MCF 10A (cell line): ENCODE results near the gene HDAC7. TPM values are rescaled to one million over a fixed set of nuclear protein-coding genes. Genes with fewer than 3 reads are reported as not detected.

Experiments used
- BruUV-seq: library from RNA; stranded (reverse); fragments of 400-500 nt; replicated peaks from 2 replicates; lab custom pipeline; 2021; lab: Mats Ljungman, UMichigan
- CTCF ChIA-PET: fragments of 300-600 bp; sonication (Branson Sonifier 250); formaldehyde crosslinking; extraction: SDS; loops from one replicate; lab custom pipeline; 2021; ENCODE audit warnings: antibody characterized with exemption, inconsistent platforms; lab: Yijun Ruan, JAX
- POLR2A ChIA-PET: fragments of 300-600, 350-650 bp; sonication (Branson Sonifier 250); formaldehyde crosslinking; extraction: SDS; loops from one replicate; lab custom pipeline; 2020; ENCODE audit warnings: antibody characterized with exemption, inconsistent platforms; lab: Yijun Ruan, JAX
- DNase-seq: peaks from one replicate; pipeline ENCODE4 v3.0.0-alpha.2; 2018; ENCODE audit not compliant: unreplicated experiment
- H3K27ac Mint-ChIP-seq: one replicate; pipeline ENCODE4 v1.8.0; 2022; ENCODE audit warnings: mild to moderate bottlenecking, low read depth, mixed read lengths; ENCODE audit not compliant: unreplicated experiment
- H3K27me3 Mint-ChIP-seq: one replicate; pipeline ENCODE4 v1.8.0; 2022; ENCODE audit warnings: mixed read lengths; ENCODE audit not compliant: insufficient read depth, unreplicated experiment
- H3K36me3 Mint-ChIP-seq: one replicate; pipeline ENCODE4 v1.8.0; 2022; ENCODE audit warnings: mild to moderate bottlenecking, moderate library complexity, mixed read lengths; ENCODE audit not compliant: insufficient read depth, unreplicated experiment
- H3K4me1 Mint-ChIP-seq: one replicate; pipeline ENCODE4 v1.8.0; 2022; ENCODE audit warnings: mixed read lengths; ENCODE audit not compliant: insufficient read depth, unreplicated experiment
- H3K4me3 Mint-ChIP-seq: one replicate; pipeline ENCODE4 v1.8.0; 2022; ENCODE audit warnings: mild to moderate bottlenecking, moderate library complexity, mixed read lengths; ENCODE audit not compliant: unreplicated experiment
- H3K9me3 Mint-ChIP-seq: one replicate; pipeline ENCODE4 v1.8.0; 2022; ENCODE audit warnings: mixed read lengths; ENCODE audit not compliant: unreplicated experiment
- intact Hi-C: fragments of 100-400 bp; cut with micrococcal nuclease; formaldehyde crosslinking; loops from 2 replicates; pipeline ENCODE4 v1.14.1; 2022
- total RNA-seq: library from RNA; stranded (reverse); gene quantifications from 2 replicates; pipeline ENCODE4 v1.2.3, GENCODE V29; 2022
- TF ChIP-seq, protein P1 (sequence below): fragments of 200-600 bp; IDR thresholded peaks from one replicate; pipeline ENCODE4 v1.8.0; 2022; ENCODE audit warnings: antibody characterized with exemption, mild to moderate bottlenecking; ENCODE audit not compliant: unreplicated experiment

HDAC7 gene
- total RNA-seq, 1 experiment from 2014 or later = 80.1 TPM

DNA sequence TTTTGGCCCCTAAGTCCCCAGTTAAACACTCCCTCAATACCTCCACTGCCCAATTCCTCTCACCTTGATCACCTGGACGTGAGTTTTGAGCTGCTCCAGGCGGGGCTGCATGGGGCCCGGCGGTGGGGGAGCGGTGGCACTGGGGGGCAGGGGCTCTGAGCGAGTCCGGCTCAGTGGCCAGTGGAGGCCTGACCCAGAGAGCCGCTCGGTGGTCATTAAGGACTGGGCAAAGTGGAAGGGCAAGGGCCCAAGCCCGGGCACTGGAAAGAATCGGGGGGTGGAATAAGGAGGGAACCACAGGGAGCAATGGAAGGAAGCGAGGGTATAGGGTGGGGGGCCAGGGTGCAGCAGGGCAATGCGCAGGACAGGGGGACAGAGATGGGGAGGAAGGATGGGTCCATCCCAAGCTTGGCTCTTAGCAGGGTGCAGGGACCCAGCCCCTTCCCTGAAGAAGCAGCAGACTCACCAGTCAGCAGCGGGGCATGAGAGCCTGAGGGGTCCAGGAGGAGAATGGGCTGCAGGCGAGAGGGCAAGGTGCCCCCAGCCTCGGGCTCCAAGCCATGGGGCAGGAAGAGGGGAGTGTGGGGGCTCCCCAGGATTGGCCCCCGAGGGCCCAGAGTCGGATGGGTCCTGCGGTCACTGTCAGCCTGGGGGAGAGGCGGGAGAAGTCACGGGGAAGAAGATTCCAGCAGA lies 24.4 kb downstream of the HDAC7 start:
- intact Hi-C loops = no loop called here
- CTCF ChIA-PET = interaction anchor here (1.1 to 38.2 kb wide), 2 partner anchors 39 to 51 kb away, joined by 3 to 622 read pairs; no protein-coding TSS in a partner anchor
- Mint-ChIP-seq H3K27ac (peak overlapping the region; percentile 54), H3K9me3 (no peaks in the 10 kb centered on the region), H3K4me3 (no peak overlapping the region), H3K27me3 (no peaks in the 10 kb centered on the region), H3K36me3 (peaks cover 44% of the 10 kb centered on the region), H3K4me1 (no peaks in the 10 kb centered on the region)
- POLR2A ChIA-PET = interaction anchor here (0.6 kb wide), 1 partner anchor 1938 kb away, joined by 4 read pairs; no protein-coding TSS in a partner anchor
- DNase-seq = no peak
- BruUV-seq = no TSS peak
- TF ChIP-seq, protein P1, sequence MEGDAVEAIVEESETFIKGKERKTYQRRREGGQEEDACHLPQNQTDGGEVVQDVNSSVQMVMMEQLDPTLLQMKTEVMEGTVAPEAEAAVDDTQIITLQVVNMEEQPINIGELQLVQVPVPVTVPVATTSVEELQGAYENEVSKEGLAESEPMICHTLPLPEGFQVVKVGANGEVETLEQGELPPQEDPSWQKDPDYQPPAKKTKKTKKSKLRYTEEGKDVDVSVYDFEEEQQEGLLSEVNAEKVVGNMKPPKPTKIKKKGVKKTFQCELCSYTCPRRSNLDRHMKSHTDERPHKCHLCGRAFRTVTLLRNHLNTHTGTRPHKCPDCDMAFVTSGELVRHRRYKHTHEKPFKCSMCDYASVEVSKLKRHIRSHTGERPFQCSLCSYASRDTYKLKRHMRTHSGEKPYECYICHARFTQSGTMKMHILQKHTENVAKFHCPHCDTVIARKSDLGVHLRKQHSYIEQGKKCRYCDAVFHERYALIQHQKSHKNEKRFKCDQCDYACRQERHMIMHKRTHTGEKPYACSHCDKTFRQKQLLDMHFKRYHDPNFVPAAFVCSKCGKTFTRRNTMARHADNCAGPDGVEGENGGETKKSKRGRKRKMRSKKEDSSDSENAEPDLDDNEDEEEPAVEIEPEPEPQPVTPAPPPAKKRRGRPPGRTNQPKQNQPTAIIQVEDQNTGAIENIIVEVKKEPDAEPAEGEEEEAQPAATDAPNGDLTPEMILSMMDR = no peak

GRCh38 chr12:47794679-47795078 lies 25.0 kb downstream of the HDAC7 start:
- POLR2A ChIA-PET = no interaction called here
- TF ChIP-seq, protein P1 = no peak
- Mint-ChIP-seq H3K4me3 (no peak overlapping the region), H3K36me3 (peaks cover 50% of the 10 kb centered on the region), H3K27ac (peak overlapping the region; percentile 54), H3K4me1 (no peaks in the 10 kb centered on the region), H3K9me3 (no peaks in the 10 kb centered on the region), H3K27me3 (no peaks in the 10 kb centered on the region)
- CTCF ChIA-PET = interaction anchor here (38.2 kb wide), 1 partner anchor 39 kb away, joined by 622 read pairs; no protein-coding TSS in a partner anchor
- intact Hi-C loops = no loop called here
- BruUV-seq = no TSS peak
- no peak for DNase-seq

- ChIA-PET CTCF (interaction anchor here (0.7 to 38.2 kb wide), 5 partner anchors 8 to 50 kb away, joined by 3 to 622 read pairs (median 3); no protein-coding TSS in a partner anchor), POLR2A (interaction anchor here (0.6 to 1.0 kb wide), 2 partner anchors 48 to 51 kb away, joined by 3 read pairs; no protein-coding TSS in a partner anchor)
- DNase-seq = no peak
- Mint-ChIP-seq H3K4me3 (no peak overlapping the region), H3K36me3 (peaks cover 64% of the 10 kb centered on the region), H3K9me3 (no peaks in the 10 kb centered on the region), H3K27me3 (no peaks in the 10 kb centered on the region), H3K27ac (no peak overlapping the region), H3K4me1 (no peaks in the 10 kb centered on the region)
- TF ChIP-seq, protein P1 = no peak
- no TSS peak for BruUV-seq
- intact Hi-C loops = no loop called here
These were observed 26.6 kb downstream of the HDAC7 start for GRCh38 chr12:47793015-47793681.

GRCh38 chr12:47791874-47792273 lies 27.8 kb downstream of the HDAC7 start:
- Mint-ChIP-seq H3K4me1 (no peaks in the 10 kb centered on the region), H3K36me3 (peaks cover 64% of the 10 kb centered on the region), H3K27me3 (no peaks in the 10 kb centered on the region), H3K27ac (no peak overlapping the region), H3K4me3 (no peak overlapping the region), H3K9me3 (no peaks in the 10 kb centered on the region)
- ChIA-PET CTCF (interaction anchor here (2.6 to 38.2 kb wide), 3 partner anchors 13 to 49 kb away, joined by 15 to 622 read pairs (median 73); no protein-coding TSS in a partner anchor), POLR2A (no interaction called here)
- intact Hi-C loops = no loop called here
- TF ChIP-seq, protein P1 = no peak
- no TSS peak for BruUV-seq
- no peak for DNase-seq
